ENCODE results near the gene CFAP45.

The CFAP45 gene

GRCh38 chr1:159841749-159842148 lies 58.2 kb downstream of the CFAP45 start:
- Histone ChIP-seq H3K9me3 (no peaks in the 10 kb centered on the region), H3K4me3 (ENCODE audit: low read depth in 1 of 2, low read length in 1 of 2) (no peak overlapping the region), H3K27me3 (no peaks in the 10 kb centered on the region), H3K27ac (no peak overlapping the region), H3K36me3 (no peaks in the 10 kb centered on the region), H3K4me1 (ENCODE audit: control insufficient read depth in 1 of 2, insufficient read depth in 1 of 2, low read depth in 1 of 2, low read length in 1 of 2) (peaks cover 12 to 13% of the 10 kb centered on the region in 2 experiments)
- no peak for TF ChIP-seq CTCF (IDR thresholded peaks at IDR 0.05)

GRCh38 chr1:159839116-159839849 lies 60.7 kb downstream of the CFAP45 start:
- no peaks in the 10 kb centered on the region for H3K36me3 ChIP-seq
- H3K9me3 ChIP-seq, result no peaks in the 10 kb centered on the region
- no peaks in the 10 kb centered on the region for H3K27me3 ChIP-seq
- H3K4me3 ChIP-seq (ENCODE audit: low read depth in 1 of 2, low read length in 1 of 2), result no peak overlapping the region
- H3K27ac ChIP-seq, result no peak overlapping the region
- no peak for TF ChIP-seq CTCF (IDR thresholded peaks at IDR 0.05)
- peaks cover 0 to 8% of the 10 kb centered on the region in 2 experiments for H3K4me1 ChIP-seq (ENCODE audit: control insufficient read depth in 1 of 2, insufficient read depth in 1 of 2, low read depth in 1 of 2, low read length in 1 of 2)

- H3K4me3 ChIP-seq (ENCODE audit: low read depth in 1 of 2, low read length in 1 of 2), result no peak overlapping the region
- H3K36me3 ChIP-seq, result no peaks in the 10 kb centered on the region
- peaks cover 0 to 8% of the 10 kb centered on the region in 2 experiments for H3K4me1 ChIP-seq (ENCODE audit: control insufficient read depth in 1 of 2, insufficient read depth in 1 of 2, low read depth in 1 of 2, low read length in 1 of 2)
- no peaks in the 10 kb centered on the region for H3K27me3 ChIP-seq
- H3K27ac ChIP-seq, result no peak overlapping the region
- H3K9me3 ChIP-seq, result no peaks in the 10 kb centered on the region
- no peak for TF ChIP-seq CTCF (IDR thresholded peaks at IDR 0.05)
Observed at GRCh38 chr1:159838715-159839114, 61.2 kb downstream of the CFAP45 start.

DNA sequence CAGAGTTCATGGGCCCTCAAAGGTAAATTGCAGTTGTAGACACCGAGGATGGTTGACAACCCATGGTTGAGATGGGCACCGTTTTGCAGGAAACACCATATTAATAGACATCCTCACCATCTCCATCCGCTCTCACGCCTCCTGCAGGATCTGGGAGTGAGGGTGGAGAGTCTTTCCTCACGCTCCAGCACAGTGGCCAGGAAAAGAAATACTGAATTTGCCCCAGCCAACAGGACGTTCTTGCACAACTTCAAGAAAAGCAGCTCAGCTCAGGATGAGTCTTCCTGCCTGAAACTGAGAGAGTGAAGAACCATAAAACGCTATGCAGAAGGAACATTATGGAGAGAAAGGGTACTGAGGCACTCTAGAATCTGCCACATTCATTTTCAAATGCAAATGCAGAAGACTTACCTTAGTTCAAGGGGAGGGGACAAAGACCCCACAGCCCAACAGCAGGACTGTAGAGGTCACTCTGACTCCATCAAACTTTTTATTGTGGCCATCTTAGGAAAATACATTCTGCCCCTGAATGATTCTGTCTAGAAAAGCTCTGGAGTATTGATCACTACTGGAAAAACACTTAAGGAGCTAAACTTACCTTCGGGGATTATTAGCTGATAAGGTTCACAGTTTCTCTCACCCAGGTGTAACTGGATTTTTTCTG lies 64.0 kb downstream of the CFAP45 start:
- Histone ChIP-seq H3K36me3 (no peaks in the 10 kb centered on the region), H3K27ac (no peak overlapping the region), H3K27me3 (no peaks in the 10 kb centered on the region), H3K4me3 (ENCODE audit: low read depth in 1 of 2, low read length in 1 of 2) (no peak overlapping the region), H3K4me1 (ENCODE audit: control insufficient read depth in 1 of 2, insufficient read depth in 1 of 2, low read depth in 1 of 2, low read length in 1 of 2) (peaks cover 0 to 8% of the 10 kb centered on the region in 2 experiments), H3K9me3 (no peaks in the 10 kb centered on the region)
- no peak for TF ChIP-seq CTCF (IDR thresholded peaks at IDR 0.05)

DNA sequence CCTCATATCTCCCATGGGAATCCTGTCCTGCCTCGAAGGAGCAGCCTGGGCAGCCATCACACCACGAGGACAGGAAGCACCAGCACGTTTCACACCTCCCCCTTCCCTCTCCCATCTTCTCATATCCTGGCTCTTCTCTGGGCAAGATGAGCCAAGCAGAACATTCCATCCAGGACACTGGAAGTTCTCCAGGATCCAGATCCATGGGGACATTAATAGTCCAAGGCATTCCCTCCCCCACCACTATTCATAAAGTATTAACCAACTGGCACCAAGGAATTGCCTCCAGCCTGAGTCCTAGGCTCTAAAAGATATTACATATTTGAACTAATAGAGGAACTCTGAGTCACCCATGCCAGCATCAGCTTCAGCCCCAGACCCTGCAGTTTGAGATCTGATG lies 64.6 kb downstream of the CFAP45 start:
- H3K9me3 ChIP-seq, result no peaks in the 10 kb centered on the region
- no peaks in the 10 kb centered on the region for H3K27me3 ChIP-seq
- TF ChIP-seq CTCF (IDR thresholded peaks at IDR 0.05), result no peak
- no peaks in the 10 kb centered on the region for H3K36me3 ChIP-seq
- H3K27ac ChIP-seq, result no peak overlapping the region
- H3K4me3 ChIP-seq (ENCODE audit: low read depth in 1 of 2, low read length in 1 of 2), result no peak overlapping the region
- peaks cover 0 to 8% of the 10 kb centered on the region in 2 experiments for H3K4me1 ChIP-seq (ENCODE audit: control insufficient read depth in 1 of 2, insufficient read depth in 1 of 2, low read depth in 1 of 2, low read length in 1 of 2)
